GM12865 (cell line): ENCODE data around the gene KRT2.

Experiments
- DNase-seq: peaks from one replicate; pipeline ENCODE4 v3.0.0; 2010; ENCODE audit warnings: low read depth
- H3K4me3 ChIP-seq: 2 replicates; pipeline ENCODE4 v1.5.1; 2011; ENCODE audit warnings: mild to moderate bottlenecking, low read depth, low read length, control low read depth
- TF ChIP-seq, protein P1 (sequence below): IDR thresholded peaks from 2 replicates; pipeline ENCODE4 v1.5.1; 2011; ENCODE audit warnings: low read length, control low read depth, low read depth, inconsistent platforms; ENCODE audit not compliant: insufficient read depth; ENCODE audit errors: missing control alignments

The KRT2 gene

DNA sequence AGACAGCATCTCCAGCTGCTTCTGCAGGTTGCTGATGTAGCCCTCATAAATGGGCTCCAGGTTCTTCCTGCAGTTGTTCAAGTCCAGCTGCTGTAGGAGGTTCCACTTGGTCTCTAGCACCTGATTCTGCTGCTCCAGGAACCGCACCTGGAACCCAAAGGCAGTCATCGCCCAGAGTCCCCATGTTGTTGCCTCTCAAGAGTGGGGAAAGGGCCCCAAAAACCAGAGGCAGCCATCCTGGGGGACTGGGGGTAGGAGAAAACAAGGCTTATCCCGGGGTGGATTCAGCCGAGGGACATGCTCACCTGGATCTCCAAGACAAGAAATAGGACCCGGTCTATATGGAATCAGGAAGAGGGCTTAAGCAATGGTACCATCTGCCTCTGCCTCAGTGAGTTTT is 53.0 kb downstream of the KRT2 start:
- TF ChIP-seq, protein P1, sequence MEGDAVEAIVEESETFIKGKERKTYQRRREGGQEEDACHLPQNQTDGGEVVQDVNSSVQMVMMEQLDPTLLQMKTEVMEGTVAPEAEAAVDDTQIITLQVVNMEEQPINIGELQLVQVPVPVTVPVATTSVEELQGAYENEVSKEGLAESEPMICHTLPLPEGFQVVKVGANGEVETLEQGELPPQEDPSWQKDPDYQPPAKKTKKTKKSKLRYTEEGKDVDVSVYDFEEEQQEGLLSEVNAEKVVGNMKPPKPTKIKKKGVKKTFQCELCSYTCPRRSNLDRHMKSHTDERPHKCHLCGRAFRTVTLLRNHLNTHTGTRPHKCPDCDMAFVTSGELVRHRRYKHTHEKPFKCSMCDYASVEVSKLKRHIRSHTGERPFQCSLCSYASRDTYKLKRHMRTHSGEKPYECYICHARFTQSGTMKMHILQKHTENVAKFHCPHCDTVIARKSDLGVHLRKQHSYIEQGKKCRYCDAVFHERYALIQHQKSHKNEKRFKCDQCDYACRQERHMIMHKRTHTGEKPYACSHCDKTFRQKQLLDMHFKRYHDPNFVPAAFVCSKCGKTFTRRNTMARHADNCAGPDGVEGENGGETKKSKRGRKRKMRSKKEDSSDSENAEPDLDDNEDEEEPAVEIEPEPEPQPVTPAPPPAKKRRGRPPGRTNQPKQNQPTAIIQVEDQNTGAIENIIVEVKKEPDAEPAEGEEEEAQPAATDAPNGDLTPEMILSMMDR, result no peak
- no peak overlapping the region for H3K4me3 ChIP-seq
- DNase-seq, result no peak
